A549 treated with AZD9567 at 1 μM for 4 hours (cell line): ENCODE measurements around the gene TDO2. TPM values are rescaled to one million over a fixed set of nuclear protein-coding genes. Genes with fewer than 3 reads are reported as not detected.

Experiments used
- total RNA-seq: library from RNA; stranded (reverse); fragments of 200-300 nt; extraction: Qiagen RNA extraction; gene quantifications from 5 replicates; pipeline ENCODE4 v1.2.3, GENCODE V29; 2022; ENCODE audit not compliant: insufficient read depth

TDO2 gene
- 0.42 to 1.2 TPM (median 0.87 TPM) in 4 of 5 replicates, not detected in the other for total RNA-seq

DNA sequence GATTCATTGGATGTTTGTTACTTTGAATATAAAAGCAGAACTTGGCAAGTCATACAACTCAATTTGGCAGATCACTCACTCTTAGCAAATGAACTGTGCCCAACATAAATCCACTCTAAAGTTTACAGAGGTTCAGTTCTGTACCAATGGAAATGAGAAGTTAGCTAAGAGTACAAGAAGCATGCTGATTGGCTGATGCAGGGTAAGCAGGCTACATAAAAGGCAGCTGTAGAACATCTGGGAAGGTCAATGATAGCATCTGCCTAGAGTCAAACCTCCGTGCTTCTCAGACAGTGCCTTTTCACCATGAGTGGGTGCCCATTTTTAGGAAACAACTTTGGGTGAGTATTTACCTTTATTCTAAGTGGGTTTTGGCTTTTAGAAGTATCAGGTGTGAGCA is at the start of gene TDO2:
Gene TDO2, plus strand, starts transcription at position 244 of the 400 bp plus-strand sequence. Its CDS starts 63 bp downstream, at position 307.

DNA sequence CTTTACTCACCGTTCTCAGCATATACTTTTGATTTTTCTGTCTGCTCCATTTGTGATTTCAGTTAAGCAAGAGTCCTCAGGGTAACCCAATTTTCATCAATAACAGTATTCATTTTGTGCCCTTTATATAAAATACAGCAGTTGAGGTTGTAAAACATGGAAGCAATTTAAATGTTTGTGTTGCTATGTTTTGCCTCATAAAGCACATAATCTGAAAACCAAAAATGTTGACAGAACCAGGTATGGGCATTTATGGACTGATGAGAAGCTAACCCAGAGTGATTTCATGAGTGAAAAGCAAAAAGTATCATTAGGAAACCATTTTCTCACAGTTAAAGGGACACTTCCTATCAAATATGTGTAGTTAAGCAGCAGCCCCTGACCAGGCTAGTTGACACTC is 37.3 kb upstream of the TDO2 start, which contains the start of gene ASIC5:
Gene ASIC5, minus strand, starts transcription at position 101 of the 400 bp plus-strand sequence. Its CDS starts 51 bp downstream, at position 50.

DNA sequence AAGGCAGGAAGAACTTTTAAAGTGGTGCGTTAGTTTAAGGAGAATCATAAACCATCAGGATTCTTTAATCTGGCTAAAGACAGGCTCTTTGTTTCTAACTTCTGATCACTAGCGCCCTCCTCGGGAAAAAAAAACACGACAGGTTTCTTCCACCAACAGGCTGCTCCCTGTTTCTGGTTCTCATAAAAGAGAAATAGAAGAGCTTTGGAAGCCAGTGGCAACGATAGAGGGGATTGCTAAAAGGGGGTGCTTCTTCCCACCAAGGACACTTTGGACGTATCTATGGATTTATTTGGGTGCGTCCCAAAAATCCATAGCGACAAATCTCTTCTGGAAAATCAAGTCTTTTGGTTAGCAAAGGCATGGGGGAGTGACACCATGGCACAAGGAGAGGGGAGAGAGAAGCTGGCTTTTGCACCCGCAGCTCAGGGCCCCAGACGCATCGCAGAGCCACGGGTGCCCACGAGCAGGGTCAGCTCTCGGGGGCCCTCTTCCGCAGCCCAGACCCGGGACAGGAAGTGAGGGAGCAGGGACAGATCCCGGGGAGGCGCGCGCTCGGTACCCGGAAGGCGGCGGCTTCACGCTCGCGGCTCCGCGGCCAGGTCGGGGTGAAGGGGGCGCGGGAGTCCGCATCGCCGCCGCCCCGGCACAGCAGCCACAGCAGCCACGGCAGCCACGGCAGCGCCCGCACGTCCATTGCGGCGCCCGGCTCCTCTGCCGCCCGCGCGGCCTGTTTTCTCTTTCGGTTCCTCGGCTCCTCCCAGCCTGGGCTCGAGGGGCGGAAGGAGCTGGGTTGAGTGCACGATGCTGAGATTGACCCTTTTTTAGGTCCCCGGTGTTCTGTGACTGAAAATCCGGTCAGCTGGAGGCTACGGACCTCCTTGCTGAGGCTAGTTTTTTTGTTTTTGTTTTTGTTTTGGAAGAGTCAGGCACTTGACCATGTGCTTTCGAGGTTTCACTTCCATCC is 49.9 kb downstream of the TDO2 start, which contains the start of gene CTSO:
Gene CTSO, minus strand, starts transcription at position 716 of the 967 bp plus-strand sequence. Its CDS starts 19 bp downstream, at position 697.

Other genes with a start within 250 kb of the TDO2 start
- gene GUCY1A1, start 236.8 kb upstream of the TDO2 start, total RNA-seq, result not detected in 5 replicates
- 0.20 to 0.31 TPM (median 0.27 TPM) in 4 of 5 replicates, not detected in the other for gene GUCY1B1, start 144.7 kb upstream of the TDO2 start, total RNA-seq
- not detected in 5 replicates for gene ASIC5, start 37.4 kb upstream of the TDO2 start, total RNA-seq
- gene CTSO, start 50.2 kb downstream of the TDO2 start, total RNA-seq, result 1.0 to 1.3 TPM (median 1.2 TPM) in 5 replicates